ENCODE results near the gene FGF18.

FGF18 gene

GRCh38 chr5:171432076-171432475, 12.6 kb downstream of the FGF18 start:
- H3K9ac ChIP-seq (ENCODE audit: low read length): no peak overlapping the region
- no peak overlapping the region for H3K4me3 ChIP-seq (ENCODE audit: insufficient read depth, low read length, poor library complexity, severe bottlenecking)
- H3F3A ChIP-seq (ENCODE audit: insufficient read depth): no peaks in the 10 kb centered on the region
- H3K27me3 ChIP-seq (ENCODE audit: low read length): no peaks in the 10 kb centered on the region
- no peaks in the 10 kb centered on the region for H3K79me2 ChIP-seq (ENCODE audit: insufficient read depth, low read length)
- H3K9me2 ChIP-seq (replicated peaks; ENCODE audit: insufficient read depth, low read length): no peaks in the 10 kb centered on the region
- TF ChIP-seq CTCF (IDR thresholded peaks at IDR 0.05; ENCODE audit: insufficient read depth, low read length, poor library complexity, severe bottlenecking) (no peak), EZH2phosphoT487 (conservative IDR thresholded peaks at IDR 0.05; ENCODE audit: low read length) (no peak)
- H4K20me1 ChIP-seq (ENCODE audit: low read depth, low read length): no peaks in the 10 kb centered on the region
- no peaks in the 10 kb centered on the region for H3K9me3 ChIP-seq (ENCODE audit: insufficient read depth, low read length)
- no peak overlapping the region for H3K4me2 ChIP-seq (ENCODE audit: low read depth, low read length, poor library complexity, severe bottlenecking)
- no peak overlapping the region for H3K27ac ChIP-seq (ENCODE audit: low read depth, low read length)
- H2AFZ ChIP-seq (ENCODE audit: low read depth, low read length, severe bottlenecking): no peak overlapping the region
- H3K36me3 ChIP-seq (ENCODE audit: low read length): no peaks in the 10 kb centered on the region

GRCh38 chr5:171432583-171433351, 13.3 kb downstream of the FGF18 start:
- H3K4me2 ChIP-seq (ENCODE audit: low read depth, low read length, poor library complexity, severe bottlenecking): no peak overlapping the region
- H3K9ac ChIP-seq (ENCODE audit: low read length): no peak overlapping the region
- H2AFZ ChIP-seq (ENCODE audit: low read depth, low read length, severe bottlenecking): no peak overlapping the region
- no peaks in the 10 kb centered on the region for H3F3A ChIP-seq (ENCODE audit: insufficient read depth)
- H3K9me2 ChIP-seq (replicated peaks; ENCODE audit: insufficient read depth, low read length): no peaks in the 10 kb centered on the region
- H3K4me3 ChIP-seq (ENCODE audit: insufficient read depth, low read length, poor library complexity, severe bottlenecking): no peak overlapping the region
- no peak overlapping the region for H3K27ac ChIP-seq (ENCODE audit: low read depth, low read length)
- no peaks in the 10 kb centered on the region for H3K27me3 ChIP-seq (ENCODE audit: low read length)
- H3K9me3 ChIP-seq (ENCODE audit: insufficient read depth, low read length): no peaks in the 10 kb centered on the region
- H4K20me1 ChIP-seq (ENCODE audit: low read depth, low read length): no peaks in the 10 kb centered on the region
- TF ChIP-seq EZH2phosphoT487 (conservative IDR thresholded peaks at IDR 0.05; ENCODE audit: low read length) (no peak), CTCF (IDR thresholded peaks at IDR 0.05; ENCODE audit: insufficient read depth, low read length, poor library complexity, severe bottlenecking) (no peak)
- H3K79me2 ChIP-seq (ENCODE audit: insufficient read depth, low read length): no peaks in the 10 kb centered on the region
- no peaks in the 10 kb centered on the region for H3K36me3 ChIP-seq (ENCODE audit: low read length)

GRCh38 chr5:171433352-171433698, 13.9 kb downstream of the FGF18 start:
- TF ChIP-seq CTCF (IDR thresholded peaks at IDR 0.05; ENCODE audit: insufficient read depth, low read length, poor library complexity, severe bottlenecking) (no peak), EZH2phosphoT487 (conservative IDR thresholded peaks at IDR 0.05; ENCODE audit: low read length) (no peak)
- H2AFZ ChIP-seq (ENCODE audit: low read depth, low read length, severe bottlenecking): no peak overlapping the region
- no peak overlapping the region for H3K4me3 ChIP-seq (ENCODE audit: insufficient read depth, low read length, poor library complexity, severe bottlenecking)
- H3K27ac ChIP-seq (ENCODE audit: low read depth, low read length): no peak overlapping the region
- H4K20me1 ChIP-seq (ENCODE audit: low read depth, low read length): no peaks in the 10 kb centered on the region
- H3K9ac ChIP-seq (ENCODE audit: low read length): no peak overlapping the region
- no peaks in the 10 kb centered on the region for H3K27me3 ChIP-seq (ENCODE audit: low read length)
- no peaks in the 10 kb centered on the region for H3K79me2 ChIP-seq (ENCODE audit: insufficient read depth, low read length)
- H3K36me3 ChIP-seq (ENCODE audit: low read length): no peaks in the 10 kb centered on the region
- no peaks in the 10 kb centered on the region for H3K9me2 ChIP-seq (replicated peaks; ENCODE audit: insufficient read depth, low read length)
- no peak overlapping the region for H3K4me2 ChIP-seq (ENCODE audit: low read depth, low read length, poor library complexity, severe bottlenecking)
- no peaks in the 10 kb centered on the region for H3F3A ChIP-seq (ENCODE audit: insufficient read depth)
- no peaks in the 10 kb centered on the region for H3K9me3 ChIP-seq (ENCODE audit: insufficient read depth, low read length)

All from SU-DHL-6 (cell line).